Nephron progenitor cell (in vitro differentiated cells): ENCODE results near the gene ARMC7.
"Not testable (repeated sequence)": the region's sequence is repeated elsewhere in the genome, so short reads cannot be mapped to it uniquely, and the experiment has no call there.

Experiments
- DNase-seq: peaks from one replicate; pipeline ENCODE4 v3.0.0; 2021
- H3K27ac Mint-ChIP-seq: 2 replicates; pipeline ENCODE4 v1.8.0; 2021; ENCODE audit warnings: mild to moderate bottlenecking, moderate library complexity, mixed read lengths
- H3K27me3 Mint-ChIP-seq: 2 replicates; pipeline ENCODE4 v1.8.0; 2021; ENCODE audit warnings: mild to moderate bottlenecking, low read depth, mixed read lengths; ENCODE audit not compliant: poor library complexity
- H3K36me3 Mint-ChIP-seq: 2 replicates; pipeline ENCODE4 v1.8.0; 2021; ENCODE audit warnings: low read depth, mixed read lengths
- H3K4me1 Mint-ChIP-seq: 2 replicates; pipeline ENCODE4 v1.8.0; 2021; ENCODE audit warnings: mixed read lengths
- H3K4me3 Mint-ChIP-seq: 2 replicates; pipeline ENCODE4 v1.8.0; 2021; ENCODE audit warnings: mild to moderate bottlenecking, moderate library complexity, mixed read lengths
- H3K9me3 Mint-ChIP-seq: 2 replicates; pipeline ENCODE4 v1.8.0; 2021; ENCODE audit warnings: mild to moderate bottlenecking, moderate library complexity, mixed read lengths
- CTCF ChIP-seq: fragments of 200-600 bp; sonication (generic); IDR thresholded peaks from 2 replicates; pipeline ENCODE4 v1.5.0; 2021; ENCODE audit warnings: antibody characterized with exemption

The ARMC7 gene

GRCh38 chr17:75128694-75129505 is 19.1 kb downstream of the ARMC7 start:
- no peak for TF ChIP-seq CTCF
- no peak for DNase-seq
- Mint-ChIP-seq H3K4me1 (peaks cover 40% of the 10 kb centered on the region), H3K27me3 (no peaks in the 10 kb centered on the region), H3K9me3 (no peaks in the 10 kb centered on the region), H3K27ac (no peak overlapping the region), H3K4me3 (peak overlapping the region; percentile 60), H3K36me3 (peaks cover 10% of the 10 kb centered on the region)

GRCh38 chr17:75129576-75129975 is 19.8 kb downstream of the ARMC7 start:
- H3K9me3 Mint-ChIP-seq = no peaks in the 10 kb centered on the region
- H3K27ac Mint-ChIP-seq = peak overlapping the region; percentile 75
- no peak for DNase-seq
- H3K4me1 Mint-ChIP-seq = peaks cover 39% of the 10 kb centered on the region
- peaks cover 10% of the 10 kb centered on the region for H3K36me3 Mint-ChIP-seq
- H3K27me3 Mint-ChIP-seq = no peaks in the 10 kb centered on the region
- TF ChIP-seq CTCF = no peak
- peak overlapping the region; percentile 60 for H3K4me3 Mint-ChIP-seq

DNA sequence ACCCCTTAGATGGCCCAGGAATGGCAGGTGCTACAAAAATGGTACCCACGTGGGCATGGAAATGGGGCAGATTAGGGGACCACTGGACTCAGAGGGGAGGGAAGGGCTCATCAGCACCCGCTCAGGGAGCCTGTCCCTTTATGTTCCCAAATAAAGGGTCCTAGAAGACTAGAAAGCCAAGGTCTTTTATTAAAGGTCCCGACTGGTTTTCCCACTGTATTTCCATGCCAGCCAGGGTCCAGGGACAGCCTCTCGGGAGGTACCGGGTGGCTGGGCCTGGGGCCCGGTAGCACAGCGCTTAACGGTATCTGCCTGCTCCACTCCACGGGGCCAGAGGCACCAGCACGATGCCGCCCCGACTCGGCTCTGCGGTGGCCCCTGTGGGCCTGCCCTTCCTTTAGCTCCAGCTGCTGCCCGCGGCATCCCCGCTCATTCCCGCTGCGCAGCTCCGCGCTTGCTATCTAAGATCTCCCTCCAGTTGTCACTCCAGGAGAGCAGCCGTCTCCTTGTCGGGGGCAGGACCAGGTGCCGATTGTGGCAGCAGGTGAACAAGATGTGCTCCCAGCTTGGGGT is 20.4 kb downstream of the ARMC7 start:
- no peaks in the 10 kb centered on the region for H3K9me3 Mint-ChIP-seq
- H3K27me3 Mint-ChIP-seq = no peaks in the 10 kb centered on the region
- H3K27ac Mint-ChIP-seq = peak overlapping the region; percentile 53
- peak overlapping the region; percentile 92 for H3K4me3 Mint-ChIP-seq
- H3K4me1 Mint-ChIP-seq = peaks cover 33% of the 10 kb centered on the region
- no peak for DNase-seq
- H3K36me3 Mint-ChIP-seq = peaks cover 14% of the 10 kb centered on the region
- TF ChIP-seq CTCF = no peak

GRCh38 chr17:75130632-75131277 is 21.0 kb downstream of the ARMC7 start:
- H3K27me3 Mint-ChIP-seq = no peaks in the 10 kb centered on the region
- no peaks in the 10 kb centered on the region for H3K9me3 Mint-ChIP-seq
- H3K36me3 Mint-ChIP-seq = peaks cover 18% of the 10 kb centered on the region
- DNase-seq = peak; percentile 67
- H3K4me1 Mint-ChIP-seq = peaks cover 30% of the 10 kb centered on the region
- peak; percentile 50 for TF ChIP-seq CTCF
- peak overlapping the region; percentile 53 for H3K27ac Mint-ChIP-seq
- peak overlapping the region; percentile 92 for H3K4me3 Mint-ChIP-seq

GRCh38 chr17:75131278-75132017 is 21.7 kb downstream of the ARMC7 start, which contains the start of gene NT5C:
TSS of gene NT5C (minus strand) at chr17:75131742. CDS start at chr17:75131707, 35 bp downstream.
- TF ChIP-seq CTCF = peak; percentile 54
- Mint-ChIP-seq H3K36me3 (peaks cover 25% of the 10 kb centered on the region), H3K27ac (peak within 1 kb of the TSS; percentile 53), H3K27me3 (no peaks in the 10 kb centered on the region), H3K4me3 (peak within 1 kb of the TSS; percentile 92), H3K4me1 (peaks cover 24% of the 10 kb centered on the region), H3K9me3 (no peaks in the 10 kb centered on the region)
- DNase-seq = peak; percentile 92

- not testable (repeated sequence) for H3K9me3 Mint-ChIP-seq
Observed at GRCh38 chr17:75132018-75133000, 22.5 kb downstream of the ARMC7 start.

More at GRCh38 chr17:75132018-75133000, 22.5 kb downstream of the ARMC7 start:
- DNase-seq, H3K27me3 Mint-ChIP-seq: not testable (repeated sequence)
- H3K36me3 Mint-ChIP-seq = peaks cover 32% of the 10 kb centered on the region
- H3K27ac Mint-ChIP-seq = peak overlapping the region; percentile 45
- H3K4me1 Mint-ChIP-seq = peaks cover 24% of the 10 kb centered on the region
- peak overlapping the region; percentile 85 for H3K4me3 Mint-ChIP-seq
